GM23338 (cell line): ENCODE data around the gene CHAC1. TPM values are rescaled to one million over a fixed set of nuclear protein-coding genes. Genes with fewer than 3 reads are reported as not detected.

Source experiments
- ATAC-seq: fragments of 200-7000 bp; cut with Tn5 transposase; 3 replicates; pipeline ENCODE4 v1.9.1; 2020
- DNase-seq: peaks from one replicate; pipeline ENCODE4 v3.0.0-alpha.2; 2015; ENCODE audit warnings: low spot score
- H2AFZ ChIP-seq: fragments of 200-600 bp; sonication (generic); 2 replicates; pipeline ENCODE4 v1.8.0; 2016; ENCODE audit warnings: antibody characterized with exemption, mild to moderate bottlenecking, moderate library complexity
- H3F3A ChIP-seq: fragments of 200-600 bp; sonication (generic); replicated peaks from 2 replicates; pipeline ENCODE4 v1.8.0; 2017; ENCODE audit warnings: antibody characterized with exemption, mixed run types, low read depth
- H3K27ac ChIP-seq: fragments of 200-600 bp; sonication (generic); 2 replicates; pipeline ENCODE4 v1.6.1; 2016; ENCODE audit warnings: low read depth
- H3K27me3 ChIP-seq: fragments of 200-600 bp; sonication (generic); 2 replicates; pipeline ENCODE4 v1.8.0; 2016; ENCODE audit warnings: mild to moderate bottlenecking, mixed run types, moderate library complexity; ENCODE audit not compliant: insufficient read depth
- H3K36me3 ChIP-seq: fragments of 200-600 bp; sonication (generic); 2 replicates; pipeline ENCODE4 v1.8.0; 2016; ENCODE audit warnings: mild to moderate bottlenecking; ENCODE audit not compliant: insufficient read depth
- H3K4me1 ChIP-seq: fragments of 200-600 bp; sonication (generic); 2 replicates; pipeline ENCODE4 v1.8.0; 2016; ENCODE audit warnings: mild to moderate bottlenecking, moderate library complexity; ENCODE audit not compliant: insufficient read depth
- H3K4me2 ChIP-seq: fragments of 200-600 bp; sonication (generic); 2 replicates; pipeline ENCODE4 v1.7.1; 2017; ENCODE audit warnings: mixed run types
- H3K4me3 ChIP-seq: fragments of 200-600 bp; sonication (generic); 2 replicates; pipeline ENCODE4 v1.6.1; 2016; ENCODE audit warnings: mixed run types
- H3K79me2 ChIP-seq: fragments of 200-600 bp; sonication (generic); replicated peaks from 2 replicates; pipeline ENCODE4 v1.8.0; 2017; ENCODE audit warnings: mild to moderate bottlenecking; ENCODE audit not compliant: insufficient read depth
- H3K9me2 ChIP-seq: fragments of 200-600 bp; sonication (generic); 2 replicates; pipeline ENCODE4 v1.8.0; 2017; ENCODE audit not compliant: insufficient read depth
- H4K20me1 ChIP-seq: fragments of 200-600 bp; sonication (generic); replicated peaks from 2 replicates; pipeline ENCODE4 v1.8.0; 2017; ENCODE audit warnings: mild to moderate bottlenecking; ENCODE audit not compliant: insufficient read depth
- H3K27ac Mint-ChIP-seq: 2 replicates; pipeline ENCODE4 v1.8.0; 2020; ENCODE audit warnings: inconsistent platforms, mild to moderate bottlenecking, moderate library complexity, mixed read lengths
- H3K27me3 Mint-ChIP-seq: 3 replicates; pipeline ENCODE4 v1.8.0; 2022; ENCODE audit warnings: low read depth, mild to moderate bottlenecking, moderate library complexity, mixed read lengths, inconsistent platforms; ENCODE audit not compliant: insufficient read depth, poor library complexity
- H3K36me3 Mint-ChIP-seq: 3 replicates; pipeline ENCODE4 v1.8.0; 2021; ENCODE audit warnings: low read depth, mild to moderate bottlenecking, inconsistent platforms, moderate library complexity, mixed read lengths
- H3K4me1 Mint-ChIP-seq: 3 replicates; pipeline ENCODE4 v1.8.0; 2020; ENCODE audit warnings: mild to moderate bottlenecking, inconsistent platforms, mixed read lengths
- H3K4me3 Mint-ChIP-seq: 3 replicates; pipeline ENCODE4 v1.8.0; 2021; ENCODE audit warnings: moderate library complexity, mild to moderate bottlenecking, inconsistent platforms, mixed read lengths
- H3K9me3 Mint-ChIP-seq: 3 replicates; pipeline ENCODE4 v1.8.0; 2020; ENCODE audit warnings: moderate library complexity, mild to moderate bottlenecking, inconsistent platforms, mixed read lengths
- CREB1 ChIP-seq: fragments of 250-450 bp; sonication (Bioruptor Pico); IDR thresholded peaks from 2 replicates; pipeline ENCODE4 v1.5.0; 2020; ENCODE audit warnings: low read depth, mild to moderate bottlenecking, moderate library complexity
- CTCF ChIP-seq, 2 experiments: fragments of 200-600 bp in 1 of 2; sonication (generic) in 1 of 2; conservative IDR thresholded peaks; 2 replicates each; pipeline versions ENCODE4 v1.5.1 to v1.6.1; 2016 to 2017; ENCODE audit warnings: antibody characterized with exemption in 2 of 2, low read depth in 2 of 2, mild to moderate bottlenecking in 2 of 2, moderate library complexity in 1 of 2
- ETS1 ChIP-seq: IDR thresholded peaks from 2 replicates; pipeline ENCODE4 v1.6.1; 2016; ENCODE audit warnings: antibody characterized with exemption
- EZH2 ChIP-seq: fragments of 200-600 bp; sonication (generic); IDR thresholded peaks from one replicate; pipeline ENCODE4 v1.8.0; 2017; ENCODE audit warnings: antibody characterized with exemption, mild to moderate bottlenecking, low read depth; ENCODE audit not compliant: unreplicated experiment
- EZH2phosphoT487 ChIP-seq: fragments of 200-600 bp; sonication (generic); IDR thresholded peaks from one replicate; pipeline ENCODE4 v1.8.1; 2018; ENCODE audit warnings: antibody characterized with exemption; ENCODE audit not compliant: unreplicated experiment
- JUNB ChIP-seq: IDR thresholded peaks from one replicate; pipeline ENCODE4 v1.6.1; 2016; ENCODE audit warnings: antibody characterized with exemption; ENCODE audit not compliant: unreplicated experiment
- NANOG ChIP-seq: IDR thresholded peaks from 2 replicates; pipeline ENCODE4 v1.6.1; 2016; ENCODE audit warnings: antibody characterized with exemption, borderline replicate concordance
- POLR2AphosphoS5 ChIP-seq: IDR thresholded peaks from 2 replicates; pipeline ENCODE4 v1.6.1; 2016; ENCODE audit warnings: antibody characterized with exemption, low read depth
- REST ChIP-seq: IDR thresholded peaks from one replicate; pipeline ENCODE4 v1.6.1; 2018; ENCODE audit warnings: antibody characterized with exemption; ENCODE audit not compliant: unreplicated experiment
- STAT1 ChIP-seq: IDR thresholded peaks from one replicate; pipeline ENCODE4 v1.6.1; 2016; ENCODE audit warnings: antibody characterized with exemption; ENCODE audit not compliant: unreplicated experiment
- ZNF114 ChIP-seq: fragments of 250-450 bp; sonication (Bioruptor Pico); IDR thresholded peaks from 2 replicates; pipeline ENCODE4 v1.5.0; 2020; ENCODE audit warnings: mild to moderate bottlenecking, moderate library complexity
- ZNF331 ChIP-seq: fragments of 250-450 bp; sonication (Bioruptor Pico); IDR thresholded peaks from 2 replicates; pipeline ENCODE4 v1.5.0; 2020; ENCODE audit warnings: low read depth, mild to moderate bottlenecking, moderate library complexity
- ZNF462 ChIP-seq: fragments of 250-450 bp; sonication (Bioruptor Pico); IDR thresholded peaks from 2 replicates; pipeline ENCODE4 v1.5.0; 2020; ENCODE audit warnings: mild to moderate bottlenecking, moderate library complexity
- polyA plus RNA-seq: library from polyadenylated mRNA; unstranded; fragments of >200 nt; fragmentation: Nextera tagmentation; extraction: Ambion mirVana; gene quantifications from 2 replicates; pipeline ENCODE4 v1.2.1, GENCODE V29; 2016
- total RNA-seq: library from RNA; depleted of rRNA; stranded (reverse); fragments of >200 nt; shearing (Covaris generic); gene quantifications from 2 replicates; pipeline ENCODE4 v1.2.3, GENCODE V29; 2014

CHAC1 gene
- total and polyA plus RNA-seq, 2 experiments from 2014 or later, result 73.0 to 124 TPM

GRCh38 chr15:40960151-40960885 lies 7.0 kb downstream of the CHAC1 start:
- no peak; the same call in 2 of the 3 replicates for ATAC-seq
- Histone ChIP-seq H3K27me3 (no peaks in the 10 kb centered on the region), H3K27ac (no peak overlapping the region), H2AFZ (no peak overlapping the region), H3K9me2 (no peaks in the 10 kb centered on the region), H3K4me1 (peaks cover 12% of the 10 kb centered on the region), H3F3A (peaks cover 22% of the 10 kb centered on the region), H3K4me3 (no peak overlapping the region), H3K36me3 (no peaks in the 10 kb centered on the region; the same call in 1 of the 2 replicates), H3K79me2 (peaks cover 12% of the 10 kb centered on the region), H3K4me2 (0 out of 2 replicates have a peak overlapping the region, but pooled peaks have one; percentile 15), H4K20me1 (no peaks in the 10 kb centered on the region; the same call in 1 of the 2 replicates)
- Mint-ChIP-seq H3K36me3 (peaks cover 37% of the 10 kb centered on the region), H3K9me3 (no peaks in the 10 kb centered on the region; the same call in 1 of the 3 replicates), H3K27me3 (peaks cover 38% of the 10 kb centered on the region), H3K4me3 (peak overlapping the region; percentile 8; the same call in 1 of the 3 replicates), H3K4me1 (peaks cover 38% of the 10 kb centered on the region), H3K27ac (peak overlapping the region; percentile 84)
- no peak for DNase-seq
- TF ChIP-seq EZH2 (no peak), STAT1 (no peak), JUNB (no peak), ETS1 (no peak), ZNF331 (CRISPR knock-in tag) (no peak), REST (no peak), EZH2phosphoT487 (no peak), ZNF114 (CRISPR knock-in tag) (no peak), CREB1 (no peak), CTCF (conservative IDR thresholded peaks at IDR 0.05; ENCODE audit: low read depth in 2 of 2) (no peak), NANOG (no peak), ZNF462 (CRISPR knock-in tag) (no peak), POLR2AphosphoS5 (no peak)
